GM19193 (cell line): ENCODE measurements around the gene PBX2.

Experiments used
- POLR2A ChIP-seq: IDR thresholded peaks from 4 replicates; pipeline ENCODE4 v1.6.1; 2011; ENCODE audit not compliant: insufficient read depth, insufficient read length; ENCODE audit errors: extremely low read depth

PBX2 gene

GRCh38 chr6:32151863-32152768 is 37.9 kb downstream of the PBX2 start, which contains the start of gene PRRT1:
PRRT1 (minus strand) TSS chr6:32151939; CDS start chr6:32151827, 112 bp downstream.
- no peak for TF ChIP-seq POLR2A

GRCh38 chr6:32151181-32151862 is 38.7 kb downstream of the PBX2 start:
- TF ChIP-seq POLR2A: no peak

GRCh38 chr6:32149932-32150870 is 39.8 kb downstream of the PBX2 start:
- no peak for TF ChIP-seq POLR2A

- no peak for TF ChIP-seq POLR2A
Observed at GRCh38 chr6:32149092-32149755, 40.8 kb downstream of the PBX2 start.

GRCh38 chr6:32148289-32149091 is 41.5 kb downstream of the PBX2 start:
- no peak for TF ChIP-seq POLR2A

GRCh38 chr6:32147401-32148132 is 42.4 kb downstream of the PBX2 start:
- no peak for TF ChIP-seq POLR2A

- no peak for TF ChIP-seq POLR2A
Observed at GRCh38 chr6:32146687-32147086, 43.3 kb downstream of the PBX2 start.

- no peak for TF ChIP-seq POLR2A
Observed at GRCh38 chr6:32146287-32146686, 43.7 kb downstream of the PBX2 start.

- no peak for TF ChIP-seq POLR2A
Observed at GRCh38 chr6:32140420-32141046, 49.5 kb downstream of the PBX2 start.

- TF ChIP-seq POLR2A: no peak
Observed at GRCh38 chr6:32139590-32139989, 50.4 kb downstream of the PBX2 start.

GRCh38 chr6:32137454-32137853 is 52.5 kb downstream of the PBX2 start:
- no peak for TF ChIP-seq POLR2A
